ENCODE results near the gene IGF2R. TPM values are rescaled to one million over a fixed set of nuclear protein-coding genes. Genes with fewer than 3 reads are reported as not detected.

IGF2R gene
- total RNA-seq, 1 donor from 2014 or later = 73.4 TPM

- intact Hi-C loops (cut with DNase I) = no loop called here
- Histone ChIP-seq H3K4me3 (no peak overlapping the region), H3K27ac (no peak overlapping the region), H3K9me3 (no peaks in the 10 kb centered on the region), H3K36me3 (peaks cover 0 to 67% of the 10 kb centered on the region in 2 donors), H3K4me1 (no peaks in the 10 kb centered on the region), H3K27me3 (no peaks in the 10 kb centered on the region)
- no peak for TF ChIP-seq CTCF (IDR thresholded peaks at IDR 0.05)
- TF ChIP-seq POLR2AphosphoS5 (IDR thresholded peaks at IDR 0.05; ENCODE audit: insufficient read depth in 1 of 2, low read depth in 1 of 2) = no peak
- TF ChIP-seq POLR2A (IDR thresholded peaks at IDR 0.05) = no peak
- no peak for DNase-seq (ENCODE audit: extremely low spot score in 2 of 2)
Measured at GRCh38 chr6:160095146-160095845, 126.4 kb downstream of the IGF2R start.

GRCh38 chr6:160101277-160102205 is 132.7 kb downstream of the IGF2R start:
- TF ChIP-seq POLR2AphosphoS5 (IDR thresholded peaks at IDR 0.05; ENCODE audit: insufficient read depth in 1 of 2, low read depth in 1 of 2) (no peak), CTCF (IDR thresholded peaks at IDR 0.05) (no peak), POLR2A (IDR thresholded peaks at IDR 0.05) (no peak)
- H3K9me3 ChIP-seq = no peaks in the 10 kb centered on the region
- H3K36me3 ChIP-seq = peaks cover 0 to 64% of the 10 kb centered on the region in 2 donors
- no peak overlapping the region for H3K4me3 ChIP-seq
- no peaks in the 10 kb centered on the region for H3K27me3 ChIP-seq
- intact Hi-C loops (cut with DNase I) = no loop called here
- H3K4me1 ChIP-seq = no peaks in the 10 kb centered on the region
- no peak overlapping the region for H3K27ac ChIP-seq
- DNase-seq (ENCODE audit: extremely low spot score in 2 of 2) = no peak

GRCh38 chr6:160102399-160102798 is 133.5 kb downstream of the IGF2R start:
- Histone ChIP-seq H3K9me3 (no peaks in the 10 kb centered on the region), H3K36me3 (peaks cover 0 to 56% of the 10 kb centered on the region in 2 donors), H3K4me1 (no peaks in the 10 kb centered on the region), H3K4me3 (no peak overlapping the region), H3K27me3 (no peaks in the 10 kb centered on the region), H3K27ac (no peak overlapping the region)
- DNase-seq (ENCODE audit: extremely low spot score in 2 of 2) = no peak
- intact Hi-C loops (cut with DNase I) = no loop called here
- TF ChIP-seq POLR2A (IDR thresholded peaks at IDR 0.05) = no peak
- no peak for TF ChIP-seq POLR2AphosphoS5 (IDR thresholded peaks at IDR 0.05; ENCODE audit: insufficient read depth in 1 of 2, low read depth in 1 of 2)
- no peak for TF ChIP-seq CTCF (IDR thresholded peaks at IDR 0.05)

- Histone ChIP-seq H3K4me1 (no peaks in the 10 kb centered on the region), H3K27me3 (no peaks in the 10 kb centered on the region), H3K4me3 (no peak overlapping the region), H3K36me3 (peaks cover 0 to 48% of the 10 kb centered on the region in 2 donors), H3K27ac (no peak overlapping the region), H3K9me3 (no peaks in the 10 kb centered on the region)
- no peak for TF ChIP-seq POLR2AphosphoS5 (IDR thresholded peaks at IDR 0.05; ENCODE audit: insufficient read depth in 1 of 2, low read depth in 1 of 2)
- TF ChIP-seq POLR2A (IDR thresholded peaks at IDR 0.05) = no peak
- TF ChIP-seq CTCF (IDR thresholded peaks at IDR 0.05) = no peak
- intact Hi-C loops (cut with DNase I) = no loop called here
- DNase-seq (ENCODE audit: extremely low spot score in 2 of 2) = no peak
Measured at GRCh38 chr6:160102956-160103824, 134.3 kb downstream of the IGF2R start.

Measured in vagina (tissue), 2 donors.